ENCODE data around the gene FBXO38.

The FBXO38 gene

DNA sequence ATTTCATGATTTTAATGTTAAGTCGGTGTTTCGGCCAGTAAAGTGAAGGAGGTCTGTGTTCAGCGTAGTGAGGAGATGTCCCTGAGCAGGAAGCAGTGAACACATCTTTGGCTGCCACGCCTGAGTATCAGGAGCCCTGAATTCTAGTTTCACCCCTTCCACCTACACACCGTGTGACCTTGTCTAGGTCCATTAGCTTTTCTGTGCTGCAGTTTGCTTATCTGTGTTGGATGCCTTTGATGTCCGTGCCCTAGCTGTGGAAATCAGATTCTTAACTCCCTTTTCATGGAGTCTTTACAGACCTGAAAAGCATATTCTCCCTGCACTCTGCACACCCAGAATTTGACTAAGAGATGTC is 601 bp downstream of the FBXO38 start:
- no peak for DNase-seq

- no peak for DNase-seq
Measured at GRCh38 chr5:148385094-148385493, 1.3 kb downstream of the FBXO38 start.

DNA sequence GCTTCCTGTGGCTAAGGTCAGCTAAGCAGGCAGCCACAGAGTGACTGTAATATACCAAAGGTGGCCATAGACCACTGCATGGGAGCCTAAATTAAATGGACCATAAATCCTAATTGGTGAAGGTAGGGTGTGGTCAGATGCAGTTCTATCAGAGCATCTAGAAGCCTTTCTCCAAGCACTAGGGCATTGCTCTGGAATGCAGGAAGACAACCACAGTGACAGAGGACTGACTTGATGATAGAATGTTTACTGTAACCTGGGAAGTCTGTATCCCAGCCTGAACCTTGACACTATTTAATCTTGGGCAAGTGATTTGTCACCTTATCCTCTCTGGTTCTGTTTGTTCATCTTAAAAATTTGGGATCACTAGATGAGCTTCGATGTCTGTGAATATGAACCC is 2.3 kb downstream of the FBXO38 start:
- no peak for DNase-seq

- no peak for DNase-seq
Measured at GRCh38 chr5:148387325-148387724, 3.6 kb downstream of the FBXO38 start.

DNA sequence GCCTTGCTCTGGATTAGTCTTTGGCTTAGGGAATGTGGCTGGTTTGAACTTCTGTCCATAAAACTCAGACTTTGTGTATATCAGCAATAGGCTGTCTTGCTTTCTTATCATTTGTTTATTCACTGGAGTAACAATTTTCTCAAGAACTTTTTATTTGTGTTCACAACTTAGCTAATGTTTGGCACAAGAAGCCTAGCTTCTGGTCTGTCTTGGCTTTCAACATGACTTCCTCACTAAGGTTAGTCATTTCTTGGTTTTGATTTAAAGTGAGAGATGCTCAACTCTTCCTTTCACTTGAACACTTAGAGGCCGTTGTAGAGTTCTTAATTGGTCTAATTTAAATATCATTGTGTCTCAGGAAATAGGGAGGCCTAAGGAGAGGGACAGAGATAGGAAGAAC is 4.9 kb downstream of the FBXO38 start:
- no peak for DNase-seq

GRCh38 chr5:148390914-148391313 is 7.2 kb downstream of the FBXO38 start:
- DNase-seq: no peak

DNA sequence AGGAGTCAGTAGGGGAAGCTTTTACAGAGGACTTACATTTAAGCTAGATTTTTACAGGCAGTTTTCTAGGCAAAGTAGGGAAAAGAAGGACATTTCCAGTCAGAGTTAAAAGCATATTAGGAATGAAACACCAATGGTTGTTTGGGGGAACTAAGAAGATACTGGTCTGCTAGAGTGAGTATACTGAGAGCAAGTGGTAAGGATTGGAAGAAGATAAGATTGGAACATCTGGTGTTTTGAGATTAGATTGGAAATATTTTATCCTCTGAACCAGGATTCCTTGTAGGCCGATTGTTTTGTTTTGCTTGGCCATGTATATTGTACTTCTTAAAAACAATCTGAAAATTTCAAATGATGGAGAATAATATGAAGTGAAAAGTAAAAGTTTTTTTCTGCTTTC is 7.7 kb downstream of the FBXO38 start:
- DNase-seq: no peak

DNA sequence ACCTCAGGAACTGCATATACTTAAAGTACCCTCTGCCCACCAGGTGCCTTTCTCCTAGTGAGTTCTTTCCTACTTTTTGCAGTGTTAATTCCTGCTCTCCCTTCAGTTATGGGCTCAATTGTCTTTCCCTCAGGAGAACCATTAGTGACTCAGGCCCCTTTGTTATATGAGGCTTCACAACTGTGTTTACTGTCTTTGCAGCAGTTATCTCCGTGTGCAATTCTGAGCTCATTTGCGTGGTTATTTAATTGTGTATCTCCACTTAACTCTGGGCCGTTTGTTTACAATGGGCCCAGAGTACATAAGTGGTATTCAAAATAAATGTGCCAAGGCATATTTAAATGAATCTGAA is 9.6 kb downstream of the FBXO38 start:
- DNase-seq: no peak

DNA sequence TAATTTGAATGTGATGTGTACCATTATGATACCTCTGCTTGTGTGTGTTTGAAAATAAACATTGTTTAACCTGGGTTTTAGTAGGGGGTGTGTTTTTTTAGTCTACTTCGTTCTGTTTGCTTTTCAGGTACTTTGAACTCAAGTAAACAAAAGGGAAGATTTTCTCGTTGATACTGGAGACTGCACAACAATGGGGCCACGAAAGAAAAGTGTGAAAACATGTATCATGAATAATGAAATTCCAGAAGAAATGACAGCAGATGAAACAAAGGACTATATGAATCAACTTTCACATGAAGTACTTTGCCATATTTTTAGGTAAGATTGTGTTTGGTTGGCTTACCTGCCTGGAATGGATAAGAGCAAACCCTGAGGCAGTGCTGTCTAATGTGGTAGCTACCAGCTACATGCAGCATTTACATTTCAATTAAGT is 10.8 kb downstream of the FBXO38 start:
- DNase-seq: no peak

DNA sequence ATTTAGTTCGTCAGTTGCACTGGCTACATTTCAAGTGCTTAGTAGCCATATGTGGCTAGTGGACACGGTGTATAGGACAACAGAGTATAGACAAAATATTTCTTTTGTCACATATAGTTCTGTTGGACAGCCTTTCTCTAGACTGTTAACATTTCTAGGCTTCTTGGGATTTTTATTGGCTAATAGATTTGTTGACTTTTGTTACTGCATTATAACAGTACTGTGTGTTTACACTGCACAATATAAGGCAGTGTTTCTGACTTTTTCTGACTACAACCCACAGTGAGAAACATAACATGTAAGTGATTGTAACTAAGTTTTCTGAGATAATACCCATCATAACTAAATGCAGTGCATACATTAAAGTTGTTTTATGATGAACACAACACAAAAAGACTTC is 11.3 kb downstream of the FBXO38 start:
- DNase-seq: no peak

- DNase-seq: no peak
Measured at GRCh38 chr5:148397968-148398595, 14.3 kb downstream of the FBXO38 start.

GRCh38 chr5:148398698-148399121 is 15.0 kb downstream of the FBXO38 start:
- no peak for DNase-seq

DNA sequence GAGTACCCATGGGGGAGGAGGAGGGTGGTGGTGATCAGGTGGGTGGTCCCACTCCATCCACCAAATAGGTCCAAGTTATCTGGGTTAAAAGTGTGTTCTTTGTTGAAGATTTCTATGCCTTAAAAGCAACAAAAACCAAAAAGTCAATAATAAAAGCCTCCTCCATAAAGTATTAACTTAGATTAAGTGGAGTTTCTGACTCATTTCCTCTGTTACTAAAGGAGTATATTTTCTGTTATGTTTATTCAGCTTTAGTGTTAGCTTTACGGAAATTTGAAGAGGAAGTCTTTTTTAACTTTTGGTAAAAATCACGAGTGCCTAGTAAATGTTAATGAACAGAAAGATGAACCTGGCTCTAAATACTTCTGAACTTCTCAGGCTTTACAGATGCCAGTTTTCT is 17.8 kb downstream of the FBXO38 start:
- DNase-seq: no peak

DNA sequence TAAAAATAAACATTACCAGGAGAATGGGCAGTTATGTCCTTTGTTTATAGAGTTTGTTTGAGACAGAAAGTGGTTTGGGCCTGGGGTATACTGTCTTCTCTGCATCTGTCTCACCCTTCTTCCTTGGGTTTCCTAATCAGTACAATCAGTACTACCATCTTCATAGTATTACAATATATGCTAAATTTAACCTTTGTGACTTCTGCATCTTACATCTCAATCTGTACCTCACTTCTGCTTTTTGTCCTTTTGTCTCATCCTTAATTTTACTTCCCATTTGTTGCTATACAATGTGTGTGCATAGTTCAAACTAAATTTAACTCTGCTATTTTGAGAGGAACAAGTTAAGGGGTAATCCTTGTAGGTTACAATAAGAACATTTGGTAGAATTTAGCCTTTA is 19.6 kb downstream of the FBXO38 start:
- no peak for DNase-seq

GRCh38 chr5:148406406-148406805 is 22.6 kb downstream of the FBXO38 start:
- no peak for DNase-seq

DNA sequence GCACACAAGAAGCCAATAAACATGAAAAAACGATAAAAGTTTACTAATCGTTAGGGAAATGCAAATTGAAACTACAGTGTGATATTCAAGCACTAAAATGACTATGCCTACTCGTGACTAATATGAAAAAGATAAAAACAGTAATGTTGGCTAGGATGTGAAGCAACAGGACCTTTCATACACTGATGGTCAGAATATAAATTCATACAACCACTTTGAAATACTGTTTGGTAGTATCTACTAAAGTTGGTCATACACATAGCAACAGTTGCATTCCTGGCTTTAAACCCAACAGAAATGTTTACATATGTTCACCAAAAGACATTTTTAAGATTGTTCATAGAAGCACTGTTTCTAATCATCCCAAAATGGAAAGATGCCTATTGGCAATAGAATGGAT is 24.3 kb downstream of the FBXO38 start:
- DNase-seq: no peak

DNA sequence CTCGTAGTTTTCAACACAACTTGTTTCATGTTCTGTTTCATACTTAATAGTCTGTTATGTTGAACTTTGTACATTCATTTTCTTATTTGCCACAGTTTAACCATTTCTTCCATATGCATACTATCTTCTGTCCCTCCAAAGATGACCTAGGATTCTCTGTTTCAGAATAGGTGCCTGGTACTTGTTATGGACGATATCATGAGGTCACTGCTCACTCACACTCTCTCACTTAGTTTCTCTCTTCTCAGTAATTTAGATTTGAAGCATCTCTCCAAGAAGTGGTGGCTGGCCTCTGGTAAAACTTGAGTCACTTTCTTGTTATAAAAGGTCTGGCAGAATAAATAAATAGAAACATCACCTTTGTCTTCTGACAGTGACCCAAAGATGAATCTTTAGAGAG is 28.4 kb downstream of the FBXO38 start:
- no peak for DNase-seq

DNA sequence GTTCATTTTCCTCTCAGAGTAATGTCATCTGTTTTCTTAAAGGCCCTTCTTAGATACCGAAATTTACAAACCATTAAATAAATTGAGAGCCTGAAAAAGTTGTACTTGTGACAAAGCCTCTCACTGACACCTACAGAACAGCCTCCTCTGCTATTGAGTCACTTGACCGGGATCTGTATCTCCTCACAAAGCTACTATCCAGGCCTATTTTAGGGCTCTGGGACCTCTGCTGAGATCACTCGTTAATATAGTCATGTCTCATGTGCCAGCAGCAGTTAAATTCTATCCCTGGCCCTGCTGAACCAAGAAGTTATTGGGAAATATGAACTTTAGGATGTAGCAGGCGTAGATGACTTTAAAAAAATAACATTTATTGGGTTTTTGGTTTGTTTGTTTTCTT is 31.1 kb downstream of the FBXO38 start:
- DNase-seq: no peak

DNA sequence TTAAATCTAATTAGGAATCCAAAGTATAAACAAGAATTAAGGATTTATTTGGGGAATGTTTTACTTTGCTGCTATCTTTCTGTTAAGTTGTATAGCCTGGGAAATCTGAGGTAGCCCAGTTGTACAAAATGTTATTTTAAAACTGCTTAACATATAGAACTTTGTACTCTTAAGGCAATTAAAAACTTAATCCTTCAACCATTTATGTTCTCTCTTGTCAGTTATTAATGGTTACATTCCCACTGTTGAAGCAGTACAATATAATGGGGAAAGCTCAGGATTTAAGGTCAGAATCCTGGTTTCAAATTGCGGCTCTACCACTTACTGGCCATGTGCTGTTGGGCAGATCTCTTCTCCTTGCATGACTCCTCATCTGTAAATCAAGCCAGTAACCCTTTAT is 32.7 kb downstream of the FBXO38 start:
- no peak for DNase-seq

GRCh38 chr5:148416921-148417320 is 33.2 kb downstream of the FBXO38 start:
- DNase-seq: no peak

GRCh38 chr5:148418511-148418910 is 34.8 kb downstream of the FBXO38 start:
- DNase-seq: no peak

- DNase-seq: no peak
Measured at GRCh38 chr5:148421661-148422060, 37.9 kb downstream of the FBXO38 start.

- DNase-seq: no peak
Measured at GRCh38 chr5:148425808-148426207, 42.0 kb downstream of the FBXO38 start.

DNA sequence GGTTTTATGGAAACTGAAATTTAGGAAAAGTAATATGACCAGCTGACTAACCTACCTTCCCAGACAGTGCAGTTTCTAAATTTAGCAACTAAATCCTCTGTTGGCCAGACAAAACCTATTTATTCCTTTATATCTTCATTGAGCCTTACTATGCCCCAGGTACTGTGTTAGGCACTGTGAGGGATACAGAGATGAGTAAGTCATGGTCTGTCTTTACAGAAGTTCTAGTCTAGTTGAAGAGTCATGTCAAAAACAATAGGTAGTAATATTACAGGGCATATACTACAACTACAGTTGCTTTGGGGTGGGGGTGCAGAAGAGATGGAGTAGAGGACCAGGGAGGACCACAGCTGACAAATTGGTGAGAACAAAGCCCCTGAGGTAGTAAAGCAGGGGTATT is 42.8 kb downstream of the FBXO38 start:
- no peak for DNase-seq

DNA sequence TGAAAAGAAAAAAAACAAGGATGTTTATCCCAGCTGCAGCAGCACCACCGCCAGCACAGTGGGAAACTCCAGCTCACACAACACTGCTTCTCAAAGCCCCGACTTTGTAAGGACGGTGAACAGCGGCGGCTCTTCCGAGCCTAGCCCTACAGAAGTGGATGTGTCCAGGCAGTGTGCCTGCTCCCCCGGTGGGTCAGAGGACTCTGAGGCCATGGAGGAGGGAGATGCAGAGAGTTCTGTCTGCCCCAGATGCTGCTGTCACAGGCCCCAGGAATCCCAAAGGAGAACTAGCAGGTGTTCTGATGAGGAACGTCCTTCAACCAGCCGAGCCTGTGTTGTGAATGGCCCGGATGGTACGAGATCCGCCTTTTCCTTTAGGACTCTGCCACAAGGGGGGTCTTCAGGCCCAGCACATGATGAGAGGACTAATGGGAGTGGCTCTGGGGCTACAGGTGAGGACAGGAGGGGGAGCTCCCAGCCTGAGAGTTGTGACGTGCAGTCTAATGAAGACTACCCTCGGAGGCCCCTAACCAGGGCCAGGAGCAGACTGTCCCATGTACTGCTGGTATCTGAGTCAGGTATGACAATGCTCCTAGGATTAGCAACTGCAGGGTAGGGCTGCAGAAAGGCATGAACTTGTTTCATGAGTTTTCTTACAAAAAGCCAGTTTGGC is 43.7 kb downstream of the FBXO38 start:
- DNase-seq: no peak

Measured in activated T-cell treated with anti-CD3 and anti-CD28 coated beads for 4 hours (primary cell).